PC-9 (cell line): ENCODE measurements around the gene EVC2.

ENCODE experiments used
- CTCF ChIP-seq: fragments of 200-600 bp; sonication (generic); conservative IDR thresholded peaks from 2 replicates; pipeline ENCODE4 v1.6.1; 2017; ENCODE audit warnings: mixed run types, antibody characterized with exemption, mild to moderate bottlenecking, moderate library complexity
- EZH2 ChIP-seq: fragments of 200-600 bp; sonication (generic); IDR thresholded peaks from 2 replicates; pipeline ENCODE4 v1.8.0; 2017; ENCODE audit warnings: antibody characterized with exemption, low read depth

GRCh38 chr4:5720157-5720850 is 11.9 kb upstream of the EVC2 start:
- TF ChIP-seq CTCF (no peak), EZH2 (no peak)
